ENCODE measurements around the gene TPCN2. TPM values are rescaled to one million over a fixed set of nuclear protein-coding genes. Genes with fewer than 3 reads are reported as not detected.

The TPCN2 gene
- total RNA-seq, 4 donors from 2014 or later = 1.4 to 4.1 (median 3.3) TPM

GRCh38 chr11:69106031-69106811 is 57.5 kb downstream of the TPCN2 start:
- no peaks in the 10 kb centered on the region for H3K36me3 ChIP-seq
- no peak for DNase-seq
- H3K9me3 ChIP-seq = no peaks in the 10 kb centered on the region
- H3K27me3 ChIP-seq = peaks cover 0 to 6% (median 0%) of the 10 kb centered on the region in 3 donors
- TF ChIP-seq CTCF (IDR thresholded peaks at IDR 0.05 in 4 of 5, conservative IDR thresholded peaks at IDR 0.05 in 1 of 5) (no peak), POLR2A (IDR thresholded peaks at IDR 0.05) (no peak)
- in situ Hi-C loops (cut with MboI; ENCODE audit: low sequenced_read_pairs in 4 of 4) (loop anchor here (10.0 to 25.0 kb wide), 4 partner anchors 506 to 556 kb away; partner anchors contain the start of gene CCND1 (in 1 of the 4)), intact Hi-C loops (cut with DNase I; ENCODE audit: low total_unique reads) (no loop called here)
- no peak for ATAC-seq
- no peak overlapping the region for H3K4me3 ChIP-seq
- H3K4me1 ChIP-seq = no peaks in the 10 kb centered on the region
- no peak overlapping the region for H3K27ac ChIP-seq

- DNase-seq (no peak), ATAC-seq (no peak)
- no peak for TF ChIP-seq POLR2A (IDR thresholded peaks at IDR 0.05)
- no peak for TF ChIP-seq CTCF (IDR thresholded peaks at IDR 0.05 in 4 of 5, conservative IDR thresholded peaks at IDR 0.05 in 1 of 5)
- Histone ChIP-seq H3K4me3 (no peak overlapping the region), H3K9me3 (no peaks in the 10 kb centered on the region), H3K27ac (no peak overlapping the region), H3K27me3 (no peaks in the 10 kb centered on the region), H3K4me1 (no peaks in the 10 kb centered on the region), H3K36me3 (no peaks in the 10 kb centered on the region)
- in situ Hi-C loops (cut with MboI; ENCODE audit: low sequenced_read_pairs in 4 of 4) = loop anchor here (10.0 to 25.0 kb wide), 4 partner anchors 505 to 555 kb away; partner anchors contain the start of gene CCND1 (in 1 of the 4)
- intact Hi-C loops (cut with DNase I; ENCODE audit: low total_unique reads) = no loop called here
These were observed 58.7 kb downstream of the TPCN2 start for GRCh38 chr11:69107413-69107812.

GRCh38 chr11:69108030-69108429 is 59.3 kb downstream of the TPCN2 start:
- no peak for TF ChIP-seq CTCF (IDR thresholded peaks at IDR 0.05 in 4 of 5, conservative IDR thresholded peaks at IDR 0.05 in 1 of 5)
- no peak for TF ChIP-seq POLR2A (IDR thresholded peaks at IDR 0.05)
- ATAC-seq (no peak), DNase-seq (no peak)
- no peaks in the 10 kb centered on the region for H3K27me3 ChIP-seq
- in situ Hi-C loops (cut with MboI; ENCODE audit: low sequenced_read_pairs in 4 of 4) = loop anchor here (10.0 to 25.0 kb wide), 4 partner anchors 504 to 554 kb away; partner anchors contain the start of gene CCND1 (in 1 of the 4)
- H3K9me3 ChIP-seq = no peaks in the 10 kb centered on the region
- H3K36me3 ChIP-seq = no peaks in the 10 kb centered on the region
- H3K27ac ChIP-seq = no peak overlapping the region
- H3K4me3 ChIP-seq = no peak overlapping the region
- H3K4me1 ChIP-seq = no peaks in the 10 kb centered on the region
- intact Hi-C loops (cut with DNase I; ENCODE audit: low total_unique reads) = no loop called here

GRCh38 chr11:69108559-69108958 is 59.8 kb downstream of the TPCN2 start:
- Histone ChIP-seq H3K9me3 (no peaks in the 10 kb centered on the region), H3K4me3 (no peak overlapping the region), H3K27ac (no peak overlapping the region), H3K36me3 (no peaks in the 10 kb centered on the region), H3K27me3 (no peaks in the 10 kb centered on the region), H3K4me1 (no peaks in the 10 kb centered on the region)
- DNase-seq (no peak), ATAC-seq (no peak)
- in situ Hi-C loops (cut with MboI; ENCODE audit: low sequenced_read_pairs in 4 of 4) = loop anchor here (10.0 to 25.0 kb wide), 4 partner anchors 504 to 554 kb away; partner anchors contain the start of gene CCND1 (in 1 of the 4)
- TF ChIP-seq CTCF (IDR thresholded peaks at IDR 0.05 in 4 of 5, conservative IDR thresholded peaks at IDR 0.05 in 1 of 5) (no peak), POLR2A (IDR thresholded peaks at IDR 0.05) (no peak)
- intact Hi-C loops (cut with DNase I; ENCODE audit: low total_unique reads) = no loop called here

All from gastrocnemius medialis (tissue), 4 donors.